Muscle of leg (tissue), 11 donors: Measurements from ENCODE around the gene PRCP. TPM values are rescaled to one million over a fixed set of nuclear protein-coding genes. Genes with fewer than 3 reads are reported as not detected.

Source experiments
- DNase-seq: peaks from one replicate; pipeline ENCODE4 v3.0.0; 2013
- H3K27ac ChIP-seq: one replicate; pipeline ENCODE4 v1.5.1; 2013; ENCODE audit warnings: mild to moderate bottlenecking, low read length, control low read depth
- H3K27me3 ChIP-seq: one replicate; pipeline ENCODE4 v1.6.1; 2013; ENCODE audit warnings: low read length; ENCODE audit not compliant: control insufficient read depth, insufficient read depth
- H3K36me3 ChIP-seq: one replicate; pipeline ENCODE4 v1.6.1; 2013; ENCODE audit warnings: low read length; ENCODE audit not compliant: control insufficient read depth, insufficient read depth
- H3K4me1 ChIP-seq: one replicate; pipeline ENCODE4 v1.6.1; 2013; ENCODE audit warnings: low read length; ENCODE audit not compliant: control insufficient read depth, insufficient read depth
- H3K4me3 ChIP-seq: one replicate; pipeline ENCODE4 v1.5.1; 2013; ENCODE audit warnings: low read length, control low read depth
- H3K9me3 ChIP-seq: replicated peaks from 2 replicates; pipeline ENCODE4 v1.6.1; 2013; ENCODE audit warnings: low read depth, low read length; ENCODE audit not compliant: control insufficient read depth
- WGBS: methylation state at CpG from one replicate; pipeline ENCODE4 v1.1.5; 2013; ENCODE audit warnings: missing lambda C conversion rate; ENCODE audit not compliant: insufficient coverage; 5-methylcytosine and 5-hydroxymethylcytosine counted together
- polyA plus RNA-seq, 8 donors: library from polyadenylated mRNA; unstranded; fragments of 120-200 nt; gene quantifications; one replicate each; pipeline versions ENCODE4 v1.2.1 to v1.2.3, GENCODE V29; 2013; ENCODE audit warnings: inconsistent platforms in 1 of 8, low replicate concordance in 1 of 8; ENCODE audit not compliant: insufficient read length in 8 of 8, insufficient read depth in 1 of 8
- total RNA-seq: library from RNA; stranded (reverse); fragments of 120-200 nt; gene quantifications from one replicate; pipeline ENCODE4 v1.2.4, GENCODE V29; 2013

The PRCP gene
- total and polyA plus RNA-seq, 9 donors: 80.3 to 119 (median 101) TPM

- 33% methylated on average over 2 of the region's 7 CpGs for WGBS
- Histone ChIP-seq H3K36me3 (no peaks in the 10 kb centered on the region), H3K27me3 (no peaks in the 10 kb centered on the region)
Measured at GRCh38 chr11:82909015-82909640, 8.9 kb upstream of the PRCP start.

GRCh38 chr11:82908311-82908710, 8.1 kb upstream of the PRCP start:
- Histone ChIP-seq H3K4me3 (no peak overlapping the region), H3K36me3 (no peaks in the 10 kb centered on the region), H3K9me3 (peaks cover 4% of the 10 kb centered on the region), H3K4me1 (no peaks in the 10 kb centered on the region), H3K27ac (no peak overlapping the region), H3K27me3 (no peaks in the 10 kb centered on the region)
- no peak for DNase-seq

More at GRCh38 chr11:82909015-82909640, 8.9 kb upstream of the PRCP start:
- Histone ChIP-seq H3K4me3 (no peak overlapping the region), H3K4me1 (no peaks in the 10 kb centered on the region), H3K9me3 (peaks cover 4% of the 10 kb centered on the region), H3K27ac (no peak overlapping the region)
- DNase-seq: no peak

- no CpG with 5 or more reads among the region's 5 CpGs for WGBS
Measured at GRCh38 chr11:82907371-82907770, 7.1 kb upstream of the PRCP start.

GRCh38 chr11:82906931-82907330, 6.7 kb upstream of the PRCP start:
- Histone ChIP-seq H3K27me3 (no peaks in the 10 kb centered on the region), H3K9me3 (peaks cover 3% of the 10 kb centered on the region), H3K27ac (no peak overlapping the region), H3K4me1 (peaks cover 6% of the 10 kb centered on the region), H3K4me3 (no peak overlapping the region), H3K36me3 (no peaks in the 10 kb centered on the region)
- no CpG with 5 or more reads among the region's 2 CpGs for WGBS
- DNase-seq: peak; percentile 23

More at GRCh38 chr11:82907371-82907770, 7.1 kb upstream of the PRCP start:
- no peaks in the 10 kb centered on the region for H3K36me3 ChIP-seq
- no peak for DNase-seq
- H3K4me3 ChIP-seq: no peak overlapping the region
- peaks cover 1% of the 10 kb centered on the region for H3K4me1 ChIP-seq
- no peak overlapping the region for H3K27ac ChIP-seq
- H3K27me3 ChIP-seq: no peaks in the 10 kb centered on the region
- H3K9me3 ChIP-seq: peaks cover 4% of the 10 kb centered on the region

- peak; percentile 46 for DNase-seq
- Histone ChIP-seq H3K9me3 (no peaks in the 10 kb centered on the region), H3K27ac (no peak overlapping the region), H3K4me3 (no peak overlapping the region), H3K4me1 (peaks cover 7% of the 10 kb centered on the region), H3K27me3 (no peaks in the 10 kb centered on the region), H3K36me3 (no peaks in the 10 kb centered on the region)
- WGBS: no CpG with 5 or more reads among the region's 1 CpG
Measured at GRCh38 chr11:82906236-82906635, 6.0 kb upstream of the PRCP start.

GRCh38 chr11:82903843-82904586, 3.8 kb upstream of the PRCP start:
- no peak overlapping the region for H3K4me3 ChIP-seq
- no peak for DNase-seq
- H3K4me1 ChIP-seq: peaks cover 21% of the 10 kb centered on the region
- no peaks in the 10 kb centered on the region for H3K36me3 ChIP-seq
- no peaks in the 10 kb centered on the region for H3K9me3 ChIP-seq
- no peak overlapping the region for H3K27ac ChIP-seq
- no CpG with 5 or more reads among the region's 3 CpGs for WGBS
- H3K27me3 ChIP-seq: no peaks in the 10 kb centered on the region

- H3K36me3 ChIP-seq: no peaks in the 10 kb centered on the region
- WGBS: 74% methylated on average over 3 of the region's 3 CpGs
- H3K27ac ChIP-seq: no peak overlapping the region
Measured at GRCh38 chr11:82902880-82903279, 2.6 kb upstream of the PRCP start.

GRCh38 chr11:82901922-82902485, 1.8 kb upstream of the PRCP start:
- under 1% methylated on average over 12 of the region's 15 CpGs for WGBS
- Histone ChIP-seq H3K9me3 (no peaks in the 10 kb centered on the region), H3K36me3 (no peaks in the 10 kb centered on the region), H3K4me1 (peaks cover 22% of the 10 kb centered on the region), H3K27me3 (no peaks in the 10 kb centered on the region), H3K4me3 (peak overlapping the region; percentile 78), H3K27ac (no peak overlapping the region)
- no peak for DNase-seq

More at GRCh38 chr11:82902880-82903279, 2.6 kb upstream of the PRCP start:
- Histone ChIP-seq H3K4me1 (peaks cover 22% of the 10 kb centered on the region), H3K4me3 (no peak overlapping the region), H3K9me3 (no peaks in the 10 kb centered on the region), H3K27me3 (no peaks in the 10 kb centered on the region)
- no peak for DNase-seq

GRCh38 chr11:82901165-82901921, 1.1 kb upstream of the PRCP start, which contains the start of gene DDIAS:
DDIAS (plus strand) TSS chr11:82901736; CDS start chr11:82914739, 13,003 bp downstream.
- H3K27me3 ChIP-seq: no peaks in the 10 kb centered on the region

GRCh38 chr11:82899957-82900276, 313 bp downstream of the PRCP start:
- DNase-seq: no peak
- H3K4me3 ChIP-seq: peak overlapping the region; percentile 78
- peaks cover 22% of the 10 kb centered on the region for H3K4me1 ChIP-seq
- H3K36me3 ChIP-seq: no peaks in the 10 kb centered on the region
- H3K27ac ChIP-seq: peak overlapping the region; percentile 94
- WGBS: 4% methylated on average over 6 of the region's 11 CpGs
- no peaks in the 10 kb centered on the region for H3K9me3 ChIP-seq
- H3K27me3 ChIP-seq: no peaks in the 10 kb centered on the region

More at GRCh38 chr11:82901165-82901921, 1.1 kb upstream of the PRCP start, which contains the start of gene DDIAS:
- WGBS: 0% methylated on average over 44 of the region's 49 CpGs
- Histone ChIP-seq H3K36me3 (no peaks in the 10 kb centered on the region), H3K27ac (peak within 1 kb of the TSS; percentile 94), H3K9me3 (no peaks in the 10 kb centered on the region), H3K4me1 (peaks cover 22% of the 10 kb centered on the region), H3K4me3 (peak within 1 kb of the TSS; percentile 78)
- peak; percentile 99 for DNase-seq
